ENCODE results near the gene MPZL2. TPM values are rescaled to one million over a fixed set of nuclear protein-coding genes. Genes with fewer than 3 reads are reported as not detected.

Gene MPZL2
- total RNA-seq, 2 donors from 2014 or later, result 13.8 to 16.8 TPM

- Histone ChIP-seq H3K4me3 (no peak overlapping the region), H3K27me3 (no peaks in the 10 kb centered on the region), H3K9me3 (no peaks in the 10 kb centered on the region), H3K4me1 (no peaks in the 10 kb centered on the region), H3K27ac (no peak overlapping the region), H3K36me3 (no peaks in the 10 kb centered on the region)
- no peak for DNase-seq (ENCODE audit: low spot score)
- TF ChIP-seq, protein P1, sequence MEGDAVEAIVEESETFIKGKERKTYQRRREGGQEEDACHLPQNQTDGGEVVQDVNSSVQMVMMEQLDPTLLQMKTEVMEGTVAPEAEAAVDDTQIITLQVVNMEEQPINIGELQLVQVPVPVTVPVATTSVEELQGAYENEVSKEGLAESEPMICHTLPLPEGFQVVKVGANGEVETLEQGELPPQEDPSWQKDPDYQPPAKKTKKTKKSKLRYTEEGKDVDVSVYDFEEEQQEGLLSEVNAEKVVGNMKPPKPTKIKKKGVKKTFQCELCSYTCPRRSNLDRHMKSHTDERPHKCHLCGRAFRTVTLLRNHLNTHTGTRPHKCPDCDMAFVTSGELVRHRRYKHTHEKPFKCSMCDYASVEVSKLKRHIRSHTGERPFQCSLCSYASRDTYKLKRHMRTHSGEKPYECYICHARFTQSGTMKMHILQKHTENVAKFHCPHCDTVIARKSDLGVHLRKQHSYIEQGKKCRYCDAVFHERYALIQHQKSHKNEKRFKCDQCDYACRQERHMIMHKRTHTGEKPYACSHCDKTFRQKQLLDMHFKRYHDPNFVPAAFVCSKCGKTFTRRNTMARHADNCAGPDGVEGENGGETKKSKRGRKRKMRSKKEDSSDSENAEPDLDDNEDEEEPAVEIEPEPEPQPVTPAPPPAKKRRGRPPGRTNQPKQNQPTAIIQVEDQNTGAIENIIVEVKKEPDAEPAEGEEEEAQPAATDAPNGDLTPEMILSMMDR (IDR thresholded peaks at IDR 0.05), result peak in 1 of 2 donors; percentile 55
Measured at GRCh38 chr11:118290923-118291322, 26.8 kb upstream of the MPZL2 start.

- H3K4me1 ChIP-seq, result no peaks in the 10 kb centered on the region
- no peaks in the 10 kb centered on the region for H3K9me3 ChIP-seq
- no peaks in the 10 kb centered on the region for H3K27me3 ChIP-seq
- no peaks in the 10 kb centered on the region for H3K36me3 ChIP-seq
- H3K4me3 ChIP-seq, result no peak overlapping the region
- H3K27ac ChIP-seq, result no peak overlapping the region
- TF ChIP-seq, protein P1 (IDR thresholded peaks at IDR 0.05), result no peak
- DNase-seq (ENCODE audit: low spot score), result no peak
Measured at GRCh38 chr11:118289401-118289800, 25.3 kb upstream of the MPZL2 start.

GRCh38 chr11:118287006-118287405 is 22.9 kb upstream of the MPZL2 start:
- Histone ChIP-seq H3K4me3 (no peak overlapping the region), H3K36me3 (no peaks in the 10 kb centered on the region), H3K4me1 (no peaks in the 10 kb centered on the region), H3K27ac (no peak overlapping the region), H3K9me3 (no peaks in the 10 kb centered on the region), H3K27me3 (no peaks in the 10 kb centered on the region)
- TF ChIP-seq, protein P1 (IDR thresholded peaks at IDR 0.05), result no peak
- DNase-seq (ENCODE audit: low spot score), result no peak

DNA sequence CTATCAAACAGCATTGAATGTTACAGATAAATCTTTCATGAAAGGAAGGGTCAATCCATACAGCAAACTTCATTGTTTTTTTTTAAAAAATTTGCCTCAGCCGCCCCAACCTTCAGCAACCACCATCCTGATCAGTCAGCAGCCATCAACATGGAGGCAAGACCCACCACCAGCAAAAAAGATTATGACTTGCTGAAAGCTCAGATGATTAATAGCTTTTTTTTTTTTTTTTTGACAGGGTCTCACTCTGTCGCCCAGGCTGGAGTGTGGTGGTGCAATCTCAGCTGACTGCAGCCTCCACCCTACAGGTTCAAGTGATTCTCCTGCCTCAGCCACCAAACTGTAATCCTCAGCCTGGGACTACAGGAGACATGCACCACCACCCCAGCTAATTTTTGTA is 22.4 kb upstream of the MPZL2 start:
- Histone ChIP-seq H3K9me3 (no peaks in the 10 kb centered on the region), H3K4me1 (no peaks in the 10 kb centered on the region), H3K27me3 (no peaks in the 10 kb centered on the region), H3K27ac (no peak overlapping the region), H3K4me3 (no peak overlapping the region), H3K36me3 (no peaks in the 10 kb centered on the region)
- no peak for DNase-seq (ENCODE audit: low spot score)
- TF ChIP-seq, protein P1 (IDR thresholded peaks at IDR 0.05), result no peak

- no peaks in the 10 kb centered on the region for H3K4me1 ChIP-seq
- TF ChIP-seq, protein P1 (IDR thresholded peaks at IDR 0.05), result no peak
- no peaks in the 10 kb centered on the region for H3K36me3 ChIP-seq
- H3K27ac ChIP-seq, result no peak overlapping the region
- no peak for DNase-seq (ENCODE audit: low spot score)
- H3K9me3 ChIP-seq, result no peaks in the 10 kb centered on the region
- H3K27me3 ChIP-seq, result no peaks in the 10 kb centered on the region
- no peak overlapping the region for H3K4me3 ChIP-seq
Measured at GRCh38 chr11:118283756-118284350, 19.8 kb upstream of the MPZL2 start.

GRCh38 chr11:118283037-118283636 is 19.0 kb upstream of the MPZL2 start:
- H3K4me1 ChIP-seq, result no peaks in the 10 kb centered on the region
- H3K9me3 ChIP-seq, result no peaks in the 10 kb centered on the region
- H3K4me3 ChIP-seq, result no peak overlapping the region
- no peak for DNase-seq (ENCODE audit: low spot score)
- no peaks in the 10 kb centered on the region for H3K27me3 ChIP-seq
- H3K36me3 ChIP-seq, result no peaks in the 10 kb centered on the region
- H3K27ac ChIP-seq, result no peak overlapping the region
- TF ChIP-seq, protein P1 (IDR thresholded peaks at IDR 0.05), result no peak

Measured in right atrium auricular region (tissue), 2 donors.